ENCODE data around the gene RBM38. TPM values are rescaled to one million over a fixed set of nuclear protein-coding genes. Genes with fewer than 3 reads are reported as not detected.

Gene RBM38
- total RNA-seq, 1 donor from 2014 or later = 16.9 TPM

GRCh38 chr20:57435105-57435497 is 43.9 kb downstream of the RBM38 start:
- DNase-seq (ENCODE audit: low spot score) = no peak

DNA sequence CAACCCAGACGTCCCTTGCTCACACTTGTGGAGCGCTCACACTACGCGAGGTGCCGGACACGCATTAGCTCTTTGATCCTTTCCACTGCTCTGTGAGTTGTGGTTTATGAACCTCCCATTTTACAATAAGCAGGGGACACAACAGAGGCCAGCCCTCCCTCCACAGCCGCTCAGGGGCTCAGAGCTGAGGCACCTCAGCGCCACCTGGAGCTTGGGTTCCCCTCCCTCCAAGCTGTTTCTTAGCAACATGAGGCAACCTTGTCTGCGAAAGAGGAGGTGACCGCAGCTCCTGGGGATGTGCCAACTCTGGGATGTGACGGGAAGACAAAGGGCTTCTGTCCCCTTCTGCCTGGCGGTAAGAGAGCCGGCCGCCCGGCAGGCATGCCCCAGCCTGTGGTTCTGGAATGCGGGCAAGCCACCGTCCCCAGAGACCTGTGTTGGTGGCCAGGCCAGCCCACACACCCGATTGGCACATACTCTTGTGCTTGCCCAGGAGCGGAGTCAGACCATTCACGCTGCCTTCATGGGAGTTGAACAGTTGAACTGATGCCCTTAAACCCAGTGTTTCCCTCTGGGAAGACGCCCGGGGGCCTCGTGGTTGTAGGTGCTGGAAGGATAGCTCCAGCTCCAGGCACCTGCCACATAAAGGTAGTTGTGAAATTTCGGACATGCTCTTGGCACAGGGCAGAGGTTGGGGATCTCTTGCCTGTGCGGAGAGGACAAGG is 44.5 kb downstream of the RBM38 start:
- no peak for DNase-seq (ENCODE audit: low spot score)

GRCh38 chr20:57436223-57436545 is 45.0 kb downstream of the RBM38 start:
- no peak for DNase-seq (ENCODE audit: low spot score)

- no peak for DNase-seq (ENCODE audit: low spot score)
Observed at GRCh38 chr20:57437267-57437666, 46.1 kb downstream of the RBM38 start.

DNA sequence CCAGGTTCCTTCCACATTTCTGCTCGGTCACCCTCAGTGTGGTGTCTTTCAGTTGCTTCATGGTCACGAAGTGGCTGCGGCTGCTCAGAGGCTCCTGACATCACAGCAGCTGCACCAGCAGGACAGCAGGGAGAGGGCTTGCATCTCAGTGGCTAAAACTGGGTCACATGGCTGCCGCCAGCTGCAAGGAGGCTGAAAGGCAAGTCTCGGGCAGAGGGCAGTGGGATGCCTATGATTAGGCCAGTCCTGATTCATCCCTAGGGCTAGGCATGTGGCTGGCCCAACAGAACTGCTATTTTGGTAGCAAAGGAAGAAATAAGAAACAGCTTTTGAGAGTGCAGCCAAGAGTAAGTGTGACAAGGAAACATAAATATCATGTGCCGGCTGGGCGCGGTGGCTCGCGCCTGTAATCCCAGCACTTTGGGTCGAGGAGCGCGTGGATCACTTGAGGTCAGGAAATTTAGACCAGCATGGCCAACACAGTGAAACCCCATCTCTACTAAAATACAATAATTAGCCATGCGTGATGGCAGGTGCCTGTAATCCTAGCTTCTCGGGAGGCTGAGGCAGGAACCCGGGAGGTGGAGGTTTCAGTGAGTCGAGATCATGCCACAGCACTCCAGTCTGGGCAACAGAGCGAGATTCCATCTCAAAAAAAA is 46.6 kb downstream of the RBM38 start:
- DNase-seq (ENCODE audit: low spot score) = no peak

DNA sequence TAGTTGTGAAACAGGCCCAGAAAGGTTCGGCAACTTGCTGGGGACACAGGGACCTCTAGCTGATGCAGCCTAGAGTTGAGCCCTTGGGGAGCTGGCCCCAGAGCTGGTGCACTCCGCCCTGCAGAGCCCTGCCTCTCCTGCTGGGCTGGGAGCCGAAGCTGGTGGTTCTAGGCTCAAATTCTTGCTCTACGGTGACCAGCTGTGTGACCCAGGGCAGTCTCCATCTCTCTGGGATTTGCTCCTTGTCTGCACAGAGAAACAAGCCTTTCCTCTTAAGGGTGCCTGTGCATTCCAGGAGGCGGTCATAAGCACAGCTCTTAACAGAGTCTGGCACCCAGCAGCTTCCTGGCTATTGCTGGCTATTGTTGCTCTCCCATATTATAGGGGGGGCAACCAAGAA is 47.4 kb downstream of the RBM38 start:
- no peak for DNase-seq (ENCODE audit: low spot score)

- DNase-seq (ENCODE audit: low spot score) = no peak
Observed at GRCh38 chr20:57439432-57439831, 48.2 kb downstream of the RBM38 start.

GRCh38 chr20:57439993-57440392 is 48.8 kb downstream of the RBM38 start:
- no peak for DNase-seq (ENCODE audit: low spot score)

- DNase-seq (ENCODE audit: low spot score) = no peak
Observed at GRCh38 chr20:57440678-57441509, 49.7 kb downstream of the RBM38 start.

GRCh38 chr20:57441510-57442154 is 50.4 kb downstream of the RBM38 start:
- no peak for DNase-seq (ENCODE audit: low spot score)

GRCh38 chr20:57442158-57442887 is 51.1 kb downstream of the RBM38 start:
- no peak for DNase-seq (ENCODE audit: low spot score)

- no peak for DNase-seq (ENCODE audit: low spot score)
Observed at GRCh38 chr20:57442888-57443239, 51.7 kb downstream of the RBM38 start.

DNA sequence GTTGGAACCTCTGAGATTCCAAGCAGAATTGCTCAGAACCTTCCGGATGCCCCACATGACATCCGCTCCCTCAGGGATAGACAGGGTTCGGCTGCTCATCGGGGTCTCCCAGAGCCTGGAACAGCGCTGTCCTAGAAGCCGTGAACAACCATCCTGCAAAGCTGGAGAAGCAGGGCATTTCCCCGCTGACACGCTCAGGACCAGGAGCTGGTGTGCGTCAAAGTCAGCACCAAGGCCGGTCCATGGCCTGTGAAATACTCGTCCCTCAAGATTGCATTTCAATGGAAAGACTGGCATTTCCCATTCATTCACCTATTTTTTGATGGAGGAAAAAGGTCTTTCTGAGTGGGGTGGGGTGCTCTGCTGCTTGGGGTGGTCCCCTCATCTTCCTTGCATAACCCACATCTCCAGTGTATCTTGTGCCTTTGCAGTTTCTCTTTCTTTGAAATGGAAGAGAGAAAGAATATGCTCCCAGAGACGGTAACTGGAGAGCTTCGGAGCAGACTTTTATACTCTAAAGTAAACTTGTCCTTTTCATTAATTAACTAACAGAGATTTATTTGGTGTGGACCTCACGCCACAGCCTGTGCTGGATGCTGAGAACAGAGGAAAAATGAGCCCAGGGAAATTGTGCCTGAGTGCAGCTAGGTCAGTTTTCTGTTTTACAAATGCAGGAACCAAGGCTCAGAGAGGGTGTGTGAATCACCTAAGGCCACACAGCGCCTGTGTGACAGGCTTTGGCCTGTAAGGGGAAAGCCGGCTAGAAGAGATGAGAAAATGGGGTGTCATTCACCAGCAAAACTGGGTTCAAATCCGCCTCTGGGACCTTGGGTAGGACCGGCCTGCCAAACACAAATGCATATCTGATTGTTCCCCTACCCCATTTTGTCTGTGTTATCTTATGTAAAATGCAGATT is 52.4 kb downstream of the RBM38 start:
- DNase-seq (ENCODE audit: low spot score) = no peak

GRCh38 chr20:57444394-57445048 is 53.3 kb downstream of the RBM38 start:
- DNase-seq (ENCODE audit: low spot score) = no peak

DNA sequence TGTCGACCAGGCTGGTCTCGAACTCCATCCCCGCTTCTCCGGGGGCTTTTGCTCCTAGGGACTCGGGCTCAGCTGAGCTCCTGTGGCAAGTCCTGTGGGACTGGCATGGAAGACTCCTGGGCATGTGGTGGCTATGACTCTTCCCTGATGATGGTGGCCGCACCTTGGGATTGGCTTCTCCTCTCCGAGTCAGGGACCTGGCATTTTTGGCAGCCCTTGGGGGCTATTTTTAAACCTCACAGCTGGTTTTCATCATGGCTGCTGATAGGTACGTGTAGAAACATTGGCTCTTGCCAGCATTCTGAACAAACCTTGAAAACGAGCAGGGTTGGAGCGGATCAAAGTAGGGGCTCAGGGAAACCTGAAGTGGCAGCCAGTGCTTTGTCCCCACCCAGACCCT is 54.1 kb downstream of the RBM38 start:
- no peak for DNase-seq (ENCODE audit: low spot score)

DNA sequence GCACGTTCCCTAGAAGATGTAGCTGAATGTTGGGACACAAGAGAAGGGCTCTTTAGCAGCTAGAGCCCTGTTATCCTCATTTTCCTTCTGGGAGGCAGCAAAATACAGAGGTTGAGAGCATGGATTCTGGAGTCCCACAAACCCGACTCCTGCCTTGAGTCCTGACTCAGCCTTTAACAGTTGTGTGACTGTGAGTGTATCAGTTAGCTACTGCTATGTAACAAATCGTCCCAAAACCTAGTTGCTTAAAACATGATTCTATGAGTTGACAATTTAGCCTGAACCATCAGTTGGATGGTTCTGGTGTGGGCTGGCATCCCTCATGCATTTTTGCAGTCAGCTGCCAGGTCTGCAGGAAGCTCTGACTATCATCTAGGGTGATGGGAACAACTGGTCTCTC is 54.6 kb downstream of the RBM38 start:
- DNase-seq (ENCODE audit: low spot score) = no peak

DNA sequence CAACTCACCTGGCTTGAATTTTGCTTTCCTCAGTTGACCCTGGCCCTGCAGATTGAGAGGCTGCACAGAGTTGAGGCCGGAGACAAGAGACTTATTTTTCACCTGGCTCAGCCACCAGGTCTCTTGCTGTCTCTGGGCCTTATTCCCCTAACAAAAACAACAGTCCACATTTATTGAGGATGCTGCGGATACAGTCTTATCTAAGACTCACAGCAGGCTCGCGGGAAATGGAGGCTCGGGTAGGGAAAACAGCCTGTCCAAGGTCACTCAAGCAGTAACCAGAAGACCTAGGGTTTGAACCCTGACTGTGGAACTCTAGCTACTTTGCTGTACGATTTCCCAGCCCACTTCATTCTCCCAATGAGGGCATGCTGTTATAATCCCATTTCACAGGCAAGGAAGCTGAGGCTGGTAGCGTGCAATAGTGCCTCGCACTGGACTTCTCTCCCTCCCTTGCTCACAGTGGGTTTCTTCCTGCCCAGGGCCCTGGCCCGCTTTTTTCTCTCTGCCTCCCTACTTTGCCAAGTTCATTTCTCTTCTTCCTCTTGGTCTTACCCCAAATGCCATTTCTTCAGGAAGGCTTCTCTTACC is 57.7 kb downstream of the RBM38 start:
- DNase-seq (ENCODE audit: low spot score) = no peak

DNA sequence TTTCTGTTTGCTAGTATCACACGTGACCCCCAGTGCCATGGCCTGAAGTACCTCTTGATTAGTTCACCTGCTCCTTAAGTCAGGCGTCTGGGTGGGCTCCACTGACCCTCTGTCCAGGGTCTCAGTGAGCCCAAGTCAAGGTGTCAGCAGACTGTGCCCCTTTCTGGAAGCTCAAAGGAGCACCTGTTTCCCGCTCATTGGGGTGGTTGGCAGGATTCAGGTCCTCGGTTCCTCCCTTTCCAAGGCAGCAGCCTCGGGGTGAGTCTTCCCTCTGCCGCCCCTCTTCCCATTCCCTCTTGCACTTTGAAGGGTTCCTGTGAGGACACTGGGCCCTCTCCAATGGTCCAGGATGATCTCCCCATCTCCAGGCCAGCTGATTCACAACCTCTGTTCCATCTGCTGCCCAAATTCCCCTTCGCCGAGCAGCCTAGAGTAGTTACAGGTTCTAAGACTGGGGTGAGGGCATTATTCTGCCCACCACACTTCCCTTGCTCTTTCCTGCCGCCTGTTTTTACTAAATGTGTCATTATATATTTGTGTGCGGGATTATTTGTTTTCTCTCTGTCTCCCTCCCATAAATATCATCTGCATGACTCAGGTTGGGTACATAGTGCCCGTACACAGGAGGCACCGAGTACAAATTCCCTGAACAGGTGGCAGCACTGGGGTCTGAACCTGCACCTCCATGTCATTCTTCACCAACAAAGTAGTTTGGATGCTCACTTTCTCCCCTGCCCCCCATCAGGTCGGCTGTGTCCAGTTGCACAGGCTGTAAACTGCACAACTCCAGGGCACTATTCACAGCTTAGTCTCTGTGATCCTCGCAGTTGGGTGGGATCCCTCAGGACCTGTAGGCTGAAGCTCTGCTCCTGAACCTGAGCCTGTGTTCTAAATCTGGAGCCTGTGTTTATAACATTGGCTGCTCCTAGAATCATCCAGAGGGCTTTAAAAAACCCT is 58.5 kb downstream of the RBM38 start:
- DNase-seq (ENCODE audit: low spot score) = no peak

All from mesenteric fat pad (tissue), 1 donor.